GM23338 (cell line): ENCODE results near the gene UBE2E2.

Experiments
- CTCF ChIP-seq, 2 experiments: fragments of 200-600 bp in 1 of 2; sonication (generic) in 1 of 2; conservative IDR thresholded peaks; 2 replicates each; pipeline versions ENCODE4 v1.5.1 to v1.6.1; 2016 to 2017; ENCODE audit warnings: antibody characterized with exemption in 2 of 2, low read depth in 2 of 2, mild to moderate bottlenecking in 2 of 2, moderate library complexity in 1 of 2
- EZH2 ChIP-seq: fragments of 200-600 bp; sonication (generic); IDR thresholded peaks from one replicate; pipeline ENCODE4 v1.8.0; 2017; ENCODE audit warnings: antibody characterized with exemption, mild to moderate bottlenecking, low read depth; ENCODE audit not compliant: unreplicated experiment
- EZH2phosphoT487 ChIP-seq: fragments of 200-600 bp; sonication (generic); IDR thresholded peaks from one replicate; pipeline ENCODE4 v1.8.1; 2018; ENCODE audit warnings: antibody characterized with exemption; ENCODE audit not compliant: unreplicated experiment
- POLR2AphosphoS5 ChIP-seq: IDR thresholded peaks from 2 replicates; pipeline ENCODE4 v1.6.1; 2016; ENCODE audit warnings: antibody characterized with exemption, low read depth
- STAT1 ChIP-seq: IDR thresholded peaks from one replicate; pipeline ENCODE4 v1.6.1; 2016; ENCODE audit warnings: antibody characterized with exemption; ENCODE audit not compliant: unreplicated experiment
- ZNF462 ChIP-seq: fragments of 250-450 bp; sonication (Bioruptor Pico); IDR thresholded peaks from 2 replicates; pipeline ENCODE4 v1.5.0; 2020; ENCODE audit warnings: mild to moderate bottlenecking, moderate library complexity
- TF ChIP-seq, protein P1 (sequence below): IDR thresholded peaks from one replicate; pipeline ENCODE4 v1.6.1; 2018; ENCODE audit warnings: antibody characterized with exemption; ENCODE audit not compliant: unreplicated experiment

- TF ChIP-seq CTCF (conservative IDR thresholded peaks at IDR 0.05; ENCODE audit: low read depth in 2 of 2) (no peak), POLR2AphosphoS5 (no peak), EZH2 (no peak), STAT1 (no peak), ZNF462 (CRISPR knock-in tag) (no peak), EZH2phosphoT487 (no peak)
- TF ChIP-seq, protein P1, sequence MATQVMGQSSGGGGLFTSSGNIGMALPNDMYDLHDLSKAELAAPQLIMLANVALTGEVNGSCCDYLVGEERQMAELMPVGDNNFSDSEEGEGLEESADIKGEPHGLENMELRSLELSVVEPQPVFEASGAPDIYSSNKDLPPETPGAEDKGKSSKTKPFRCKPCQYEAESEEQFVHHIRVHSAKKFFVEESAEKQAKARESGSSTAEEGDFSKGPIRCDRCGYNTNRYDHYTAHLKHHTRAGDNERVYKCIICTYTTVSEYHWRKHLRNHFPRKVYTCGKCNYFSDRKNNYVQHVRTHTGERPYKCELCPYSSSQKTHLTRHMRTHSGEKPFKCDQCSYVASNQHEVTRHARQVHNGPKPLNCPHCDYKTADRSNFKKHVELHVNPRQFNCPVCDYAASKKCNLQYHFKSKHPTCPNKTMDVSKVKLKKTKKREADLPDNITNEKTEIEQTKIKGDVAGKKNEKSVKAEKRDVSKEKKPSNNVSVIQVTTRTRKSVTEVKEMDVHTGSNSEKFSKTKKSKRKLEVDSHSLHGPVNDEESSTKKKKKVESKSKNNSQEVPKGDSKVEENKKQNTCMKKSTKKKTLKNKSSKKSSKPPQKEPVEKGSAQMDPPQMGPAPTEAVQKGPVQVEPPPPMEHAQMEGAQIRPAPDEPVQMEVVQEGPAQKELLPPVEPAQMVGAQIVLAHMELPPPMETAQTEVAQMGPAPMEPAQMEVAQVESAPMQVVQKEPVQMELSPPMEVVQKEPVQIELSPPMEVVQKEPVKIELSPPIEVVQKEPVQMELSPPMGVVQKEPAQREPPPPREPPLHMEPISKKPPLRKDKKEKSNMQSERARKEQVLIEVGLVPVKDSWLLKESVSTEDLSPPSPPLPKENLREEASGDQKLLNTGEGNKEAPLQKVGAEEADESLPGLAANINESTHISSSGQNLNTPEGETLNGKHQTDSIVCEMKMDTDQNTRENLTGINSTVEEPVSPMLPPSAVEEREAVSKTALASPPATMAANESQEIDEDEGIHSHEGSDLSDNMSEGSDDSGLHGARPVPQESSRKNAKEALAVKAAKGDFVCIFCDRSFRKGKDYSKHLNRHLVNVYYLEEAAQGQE, result no peak
Measured at GRCh38 chr3:23450051-23450450, 246.9 kb downstream of the UBE2E2 start.
